GM12891 (cell line): ENCODE data around the gene COQ8B.

Experiments used
- PAX5 ChIP-seq: IDR thresholded peaks from 2 replicates; pipeline ENCODE4 v1.6.1; 2011; ENCODE audit warnings: low read length, moderate library complexity, mild to moderate bottlenecking; ENCODE audit not compliant: insufficient read depth, severe bottlenecking
- POLR2A ChIP-seq: IDR thresholded peaks from 2 replicates; pipeline ENCODE4 v1.6.1; 2011; ENCODE audit warnings: low read depth, low read length, control low read depth
- POLR2AphosphoS5 ChIP-seq: IDR thresholded peaks from 2 replicates; pipeline ENCODE4 v1.6.1; 2011; ENCODE audit warnings: low read depth, low read length, control low read depth
- TAF1 ChIP-seq: IDR thresholded peaks from 2 replicates; pipeline ENCODE4 v1.6.1; 2011; ENCODE audit warnings: low read depth, low read length, control low read depth

DNA sequence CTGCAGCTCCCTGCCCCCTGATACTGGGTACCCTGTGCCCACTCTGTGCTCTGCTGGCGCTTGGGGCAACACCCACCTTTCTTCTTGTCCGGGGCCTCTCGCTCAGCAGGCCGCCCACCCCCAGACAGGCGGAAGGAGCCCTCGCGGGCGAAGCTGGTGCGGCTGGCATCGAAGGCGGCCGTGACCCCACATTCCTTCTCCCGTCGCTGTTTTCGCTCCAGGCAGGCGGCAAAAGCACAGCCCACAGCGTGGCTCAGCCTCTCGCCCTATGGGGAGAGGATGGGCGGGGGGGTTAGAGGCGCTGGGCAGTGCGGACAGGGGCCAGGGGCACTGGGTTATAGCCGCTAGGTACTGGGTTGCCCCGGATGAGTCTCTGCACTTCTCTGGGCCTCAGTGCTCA, 39.5 kb downstream of the COQ8B start:
- no peak for TF ChIP-seq POLR2AphosphoS5
- TF ChIP-seq POLR2A: no peak
- no peak for TF ChIP-seq TAF1
- TF ChIP-seq PAX5: no peak
